Transverse colon (tissue), 4 donors: ENCODE measurements around the gene ZMYM5. TPM values are rescaled to one million over a fixed set of nuclear protein-coding genes. Genes with fewer than 3 reads are reported as not detected.

Source experiments
- DNase-seq: peaks from one replicate; pipeline ENCODE4 v3.0.0-alpha.2; 2019
- H3K27ac ChIP-seq, 4 donors: fragments of 200-600 bp; sonication (generic); 2 replicates each; pipeline ENCODE4 v1.5.1; 2016 to 2018; ENCODE audit warnings: inconsistent platforms in 4 of 4
- H3K27me3 ChIP-seq: fragments of 200-600 bp; sonication (generic); 2 replicates; pipeline ENCODE4 v1.5.1; 2017; ENCODE audit warnings: inconsistent platforms
- H3K36me3 ChIP-seq, 4 donors: fragments of 200-600 bp; sonication (generic); 2 replicates each; pipeline ENCODE4 v1.5.1; 2017 to 2019; ENCODE audit warnings: inconsistent platforms in 4 of 4
- H3K4me1 ChIP-seq, 4 donors: fragments of 200-600 bp; sonication (generic); 2 replicates each; pipeline ENCODE4 v1.5.1; 2017 to 2020; ENCODE audit warnings: inconsistent platforms in 4 of 4
- H3K4me3 ChIP-seq, 4 donors: fragments of 200-600 bp; sonication (generic); 1 replicate in 1 of 4; 2 replicates in 3 of 4; pipeline versions ENCODE4 v1.5.1 to v1.6.1; 2017 to 2019; ENCODE audit warnings: inconsistent platforms in 4 of 4
- H3K9me3 ChIP-seq, 2 donors: fragments of 200-600 bp; sonication (generic); 2 replicates each; pipeline ENCODE4 v1.5.1; 2017 to 2019; ENCODE audit warnings: inconsistent platforms in 2 of 2
- EP300 ChIP-seq: sonication (generic); formaldehyde crosslinking; IDR thresholded peaks from one replicate; pipeline ENCODE4 v1.6.1; 2017; ENCODE audit warnings: antibody characterized with exemption, low read depth
- POLR2A ChIP-seq: fragments of 450-650 bp; IDR thresholded peaks from one replicate; pipeline ENCODE4 v1.6.1; 2016; ENCODE audit warnings: antibody characterized with exemption, mild to moderate bottlenecking, moderate library complexity
- POLR2AphosphoS5 ChIP-seq, 3 donors: sonication (generic); formaldehyde crosslinking; IDR thresholded peaks; one replicate each; pipeline ENCODE4 v1.6.1; 2016; ENCODE audit warnings: antibody characterized with exemption in 3 of 3
- WGBS, 2 donors: methylation state at CpG; one replicate each; pipeline ENCODE4 v1.1.5; 2018; ENCODE audit warnings: low coverage in 1 of 2; 5-methylcytosine and 5-hydroxymethylcytosine counted together
- in situ Hi-C, 4 donors: fragments of 200-750 bp; cut with MboI; loops; one replicate each; pipeline versions ENCODE4 v1.15.0 to v1.15.1; 2017; ENCODE audit warnings: low sequenced_read_pairs in 3 of 4, low pct_ligation_motif_present in 1 of 4, low pct_unique_long_range_greater_than_20kb in 1 of 4
- intact Hi-C: fragments of 100-400 bp; cut with DNase I; formaldehyde crosslinking; loops from one replicate; pipeline ENCODE4 v1.15.1; 2023; ENCODE audit warnings: low total_unique reads
- total RNA-seq, 4 donors: library from RNA; depleted of rRNA; stranded (reverse); fragments of >200 nt; gene quantifications; one replicate each; pipeline ENCODE4 v1.1.0, GENCODE V29; 2016
- TF ChIP-seq, protein P1 (sequence below), 5 experiments: fragments of 200-600 bp in 3 of 5; fragments of 450-650 bp in 2 of 5; sonication (generic) in 3 of 5; IDR thresholded peaks; 1 replicate in 2 of 5; 2 replicates in 3 of 5; pipeline ENCODE4 v1.5.1; 2016 to 2017; ENCODE audit warnings: antibody characterized with exemption in 5 of 5, inconsistent platforms in 3 of 5, mild to moderate bottlenecking in 2 of 5, moderate library complexity in 1 of 5

ZMYM5 gene
- total RNA-seq, 4 donors from 2014 or later, result 4.9 to 259 (median 14.3) TPM

DNA sequence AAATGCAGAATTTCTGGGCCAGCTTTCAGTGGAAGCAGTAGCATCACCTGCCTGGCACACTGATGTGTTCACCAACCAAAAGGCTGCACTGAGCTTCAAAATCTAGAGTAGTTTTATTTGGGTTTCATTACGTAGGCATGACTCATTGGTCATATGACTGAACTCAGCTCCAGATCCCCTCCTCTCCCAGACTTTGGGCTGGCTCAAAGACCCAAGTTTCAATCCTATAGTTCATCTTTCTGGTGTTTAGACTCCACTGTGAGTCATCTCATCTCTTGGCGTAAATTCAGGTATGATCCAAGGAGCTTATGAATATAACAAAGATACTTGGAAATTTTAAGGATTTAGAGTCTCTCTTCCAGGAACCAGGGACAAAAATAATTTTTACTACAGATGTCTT, 17.7 kb downstream of the ZMYM5 start:
- no peak for DNase-seq
- 38% methylated on average over 2 of the region's 2 CpGs; no CpG with 5 or more reads in 1 of the 2 donors for WGBS, 2 donors
- Histone ChIP-seq H3K9me3 (no peaks in the 10 kb centered on the region), H3K36me3 (peaks cover 0 to 37% (median 4%) of the 10 kb centered on the region in 4 donors), H3K27ac (peak overlapping the region; percentile 42 to 60 (median 57)), H3K4me3 (no peak overlapping the region), H3K4me1 (peaks cover 3 to 21% (median 9%) of the 10 kb centered on the region in 4 donors), H3K27me3 (no peaks in the 10 kb centered on the region)
- peak in 1 of 3 donors; percentile 47 for TF ChIP-seq POLR2AphosphoS5 (IDR thresholded peaks at IDR 0.05)
- TF ChIP-seq EP300, result no peak
- in situ Hi-C loops (no loop called here), intact Hi-C loops (no loop called here)

GRCh38 chr13:19838865-19839275, 24.6 kb downstream of the ZMYM5 start:
- H3K4me1 ChIP-seq, result peaks cover 0 to 4% (median 0%) of the 10 kb centered on the region in 4 donors
- no peak for DNase-seq
- WGBS, 2 donors, result 67 to 80% methylated on average over 4 of the region's 4 CpGs
- no peak overlapping the region for H3K4me3 ChIP-seq
- no peaks in the 10 kb centered on the region for H3K27me3 ChIP-seq
- no peak for TF ChIP-seq POLR2A
- in situ Hi-C loops, result no loop called here
- intact Hi-C loops, result no loop called here
- no peaks in the 10 kb centered on the region for H3K9me3 ChIP-seq
- peaks cover 0 to 39% (median 6%) of the 10 kb centered on the region in 4 donors for H3K36me3 ChIP-seq
- H3K27ac ChIP-seq, result no peak overlapping the region

- WGBS, 2 donors, result 86 to 88% methylated on average over 1 of the region's 1 CpG
- peaks cover 0 to 51% (median 10%) of the 10 kb centered on the region in 4 donors for H3K36me3 ChIP-seq
- no peaks in the 10 kb centered on the region for H3K27me3 ChIP-seq
- intact Hi-C loops (no loop called here), in situ Hi-C loops (no loop called here)
- no peak overlapping the region for H3K27ac ChIP-seq
- H3K9me3 ChIP-seq, result no peaks in the 10 kb centered on the region
- no peak overlapping the region for H3K4me3 ChIP-seq
- H3K4me1 ChIP-seq, result peaks cover 0 to 4% (median 0%) of the 10 kb centered on the region in 4 donors
- no peak for TF ChIP-seq POLR2AphosphoS5 (IDR thresholded peaks at IDR 0.05)
- TF ChIP-seq, protein P1, sequence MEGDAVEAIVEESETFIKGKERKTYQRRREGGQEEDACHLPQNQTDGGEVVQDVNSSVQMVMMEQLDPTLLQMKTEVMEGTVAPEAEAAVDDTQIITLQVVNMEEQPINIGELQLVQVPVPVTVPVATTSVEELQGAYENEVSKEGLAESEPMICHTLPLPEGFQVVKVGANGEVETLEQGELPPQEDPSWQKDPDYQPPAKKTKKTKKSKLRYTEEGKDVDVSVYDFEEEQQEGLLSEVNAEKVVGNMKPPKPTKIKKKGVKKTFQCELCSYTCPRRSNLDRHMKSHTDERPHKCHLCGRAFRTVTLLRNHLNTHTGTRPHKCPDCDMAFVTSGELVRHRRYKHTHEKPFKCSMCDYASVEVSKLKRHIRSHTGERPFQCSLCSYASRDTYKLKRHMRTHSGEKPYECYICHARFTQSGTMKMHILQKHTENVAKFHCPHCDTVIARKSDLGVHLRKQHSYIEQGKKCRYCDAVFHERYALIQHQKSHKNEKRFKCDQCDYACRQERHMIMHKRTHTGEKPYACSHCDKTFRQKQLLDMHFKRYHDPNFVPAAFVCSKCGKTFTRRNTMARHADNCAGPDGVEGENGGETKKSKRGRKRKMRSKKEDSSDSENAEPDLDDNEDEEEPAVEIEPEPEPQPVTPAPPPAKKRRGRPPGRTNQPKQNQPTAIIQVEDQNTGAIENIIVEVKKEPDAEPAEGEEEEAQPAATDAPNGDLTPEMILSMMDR (IDR thresholded peaks at IDR 0.05), result no peak
- no peak for TF ChIP-seq EP300
- no peak for TF ChIP-seq POLR2A
- DNase-seq, result no peak
Observed at GRCh38 chr13:19836472-19836871, 27.0 kb downstream of the ZMYM5 start.

DNA sequence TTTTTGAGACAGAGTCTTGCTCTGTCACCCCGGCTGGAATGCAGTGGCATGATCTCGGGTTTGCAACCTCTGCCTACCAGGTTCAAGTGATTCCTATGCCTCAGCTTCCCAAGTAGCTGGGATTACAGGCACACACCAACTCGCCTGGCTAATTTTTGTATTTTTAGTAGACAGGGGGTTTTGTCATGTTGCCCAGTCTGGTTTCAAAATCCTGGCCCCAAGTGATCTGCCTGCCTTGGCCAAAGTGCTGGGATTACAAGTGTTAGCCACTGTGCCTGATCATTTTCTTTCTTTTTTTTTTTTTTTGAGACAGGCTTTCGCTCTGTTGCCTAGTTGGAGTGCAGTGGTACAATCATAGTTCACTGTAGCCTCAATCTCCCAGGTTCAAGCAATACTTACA, 28.7 kb downstream of the ZMYM5 start:
- H3K27ac ChIP-seq, result no peak overlapping the region
- TF ChIP-seq EP300 (no peak), POLR2AphosphoS5 (IDR thresholded peaks at IDR 0.05) (no peak), POLR2A (no peak)
- TF ChIP-seq, protein P1 (IDR thresholded peaks at IDR 0.05), result no peak
- peaks cover 0 to 4% (median 0%) of the 10 kb centered on the region in 4 donors for H3K4me1 ChIP-seq
- no peak for DNase-seq
- WGBS, 2 donors, result 95 to 96% methylated on average over 4 of the region's 4 CpGs
- no peaks in the 10 kb centered on the region for H3K27me3 ChIP-seq
- peaks cover 0 to 45% (median 10%) of the 10 kb centered on the region in 4 donors for H3K36me3 ChIP-seq
- in situ Hi-C loops, result no loop called here
- no peaks in the 10 kb centered on the region for H3K9me3 ChIP-seq
- no peak overlapping the region for H3K4me3 ChIP-seq
- intact Hi-C loops, result no loop called here

- H3K36me3 ChIP-seq, result peaks cover 0 to 26% (median 8%) of the 10 kb centered on the region in 4 donors
- no peaks in the 10 kb centered on the region for H3K4me1 ChIP-seq
- in situ Hi-C loops (no loop called here), intact Hi-C loops (no loop called here)
- 93 to 100% methylated on average over 2 to 3 of the region's 3 CpGs for WGBS, 2 donors
- H3K9me3 ChIP-seq, result no peaks in the 10 kb centered on the region
- no peak for TF ChIP-seq POLR2A
- no peak for TF ChIP-seq EP300
- TF ChIP-seq POLR2AphosphoS5 (IDR thresholded peaks at IDR 0.05), result no peak
- TF ChIP-seq, protein P1 (IDR thresholded peaks at IDR 0.05), result no peak
- DNase-seq, result no peak
- no peak overlapping the region for H3K4me3 ChIP-seq
- H3K27ac ChIP-seq, result no peak overlapping the region
- H3K27me3 ChIP-seq, result no peaks in the 10 kb centered on the region
Observed at GRCh38 chr13:19822673-19823072, 40.8 kb downstream of the ZMYM5 start.
